Gastrocnemius medialis (tissue), 4 donors: ENCODE results near the gene RELL1.

ENCODE experiments used
- POLR2A ChIP-seq, 2 donors: fragments of 450-650 bp; IDR thresholded peaks; one replicate each; pipeline ENCODE4 v1.6.1; 2017; ENCODE audit warnings: antibody characterized with exemption in 2 of 2, mild to moderate bottlenecking in 2 of 2, moderate library complexity in 2 of 2
- TF ChIP-seq, protein P1 (sequence below), 5 experiments: fragments of 450-650 bp in 3 of 5; fragments of 200-600 bp in 2 of 5; sonication (generic) in 2 of 5; IDR thresholded peaks in 4 of 5; conservative IDR thresholded peaks in 1 of 5; 1 replicate in 4 of 5; 2 replicates in 1 of 5; pipeline ENCODE4 v1.5.1; 2016 to 2019; ENCODE audit warnings: antibody characterized with exemption in 5 of 5, mild to moderate bottlenecking in 3 of 5, moderate library complexity in 3 of 5

GRCh38 chr4:37590016-37590415, 96.2 kb downstream of the RELL1 start:
- no peak for TF ChIP-seq POLR2A (IDR thresholded peaks at IDR 0.05)
- TF ChIP-seq, protein P1, sequence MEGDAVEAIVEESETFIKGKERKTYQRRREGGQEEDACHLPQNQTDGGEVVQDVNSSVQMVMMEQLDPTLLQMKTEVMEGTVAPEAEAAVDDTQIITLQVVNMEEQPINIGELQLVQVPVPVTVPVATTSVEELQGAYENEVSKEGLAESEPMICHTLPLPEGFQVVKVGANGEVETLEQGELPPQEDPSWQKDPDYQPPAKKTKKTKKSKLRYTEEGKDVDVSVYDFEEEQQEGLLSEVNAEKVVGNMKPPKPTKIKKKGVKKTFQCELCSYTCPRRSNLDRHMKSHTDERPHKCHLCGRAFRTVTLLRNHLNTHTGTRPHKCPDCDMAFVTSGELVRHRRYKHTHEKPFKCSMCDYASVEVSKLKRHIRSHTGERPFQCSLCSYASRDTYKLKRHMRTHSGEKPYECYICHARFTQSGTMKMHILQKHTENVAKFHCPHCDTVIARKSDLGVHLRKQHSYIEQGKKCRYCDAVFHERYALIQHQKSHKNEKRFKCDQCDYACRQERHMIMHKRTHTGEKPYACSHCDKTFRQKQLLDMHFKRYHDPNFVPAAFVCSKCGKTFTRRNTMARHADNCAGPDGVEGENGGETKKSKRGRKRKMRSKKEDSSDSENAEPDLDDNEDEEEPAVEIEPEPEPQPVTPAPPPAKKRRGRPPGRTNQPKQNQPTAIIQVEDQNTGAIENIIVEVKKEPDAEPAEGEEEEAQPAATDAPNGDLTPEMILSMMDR (IDR thresholded peaks at IDR 0.05 in 4 of 5, conservative IDR thresholded peaks at IDR 0.05 in 1 of 5), result no peak
